SK-N-MC (cell line): ENCODE results near the gene LAMA3.

Experiments used
- EZH2 ChIP-seq: fragments of 200-600 bp; sonication (generic); IDR thresholded peaks from one replicate; pipeline ENCODE4 v1.6.1; 2017; ENCODE audit warnings: antibody characterized with exemption
- FOXP2 ChIP-seq: optimal IDR thresholded peaks from 2 replicates; pipeline ENCODE3; 2011; ENCODE audit warnings: mild to moderate bottlenecking, moderate library complexity; ENCODE audit not compliant: insufficient read depth; ENCODE audit errors: extremely low read length, control extremely low read depth
- POLR2AphosphoS5 ChIP-seq: IDR thresholded peaks from 2 replicates; pipeline ENCODE4 v1.6.1; 2012; ENCODE audit warnings: mild to moderate bottlenecking, low read depth, low read length, borderline replicate concordance

GRCh38 chr18:23881778-23882177 lies 192.5 kb downstream of the LAMA3 start:
- no peak for TF ChIP-seq POLR2AphosphoS5
- no peak for TF ChIP-seq EZH2
- TF ChIP-seq FOXP2 = no peak
